ENCODE data around the gene TMEM109.

TMEM109 gene

DNA sequence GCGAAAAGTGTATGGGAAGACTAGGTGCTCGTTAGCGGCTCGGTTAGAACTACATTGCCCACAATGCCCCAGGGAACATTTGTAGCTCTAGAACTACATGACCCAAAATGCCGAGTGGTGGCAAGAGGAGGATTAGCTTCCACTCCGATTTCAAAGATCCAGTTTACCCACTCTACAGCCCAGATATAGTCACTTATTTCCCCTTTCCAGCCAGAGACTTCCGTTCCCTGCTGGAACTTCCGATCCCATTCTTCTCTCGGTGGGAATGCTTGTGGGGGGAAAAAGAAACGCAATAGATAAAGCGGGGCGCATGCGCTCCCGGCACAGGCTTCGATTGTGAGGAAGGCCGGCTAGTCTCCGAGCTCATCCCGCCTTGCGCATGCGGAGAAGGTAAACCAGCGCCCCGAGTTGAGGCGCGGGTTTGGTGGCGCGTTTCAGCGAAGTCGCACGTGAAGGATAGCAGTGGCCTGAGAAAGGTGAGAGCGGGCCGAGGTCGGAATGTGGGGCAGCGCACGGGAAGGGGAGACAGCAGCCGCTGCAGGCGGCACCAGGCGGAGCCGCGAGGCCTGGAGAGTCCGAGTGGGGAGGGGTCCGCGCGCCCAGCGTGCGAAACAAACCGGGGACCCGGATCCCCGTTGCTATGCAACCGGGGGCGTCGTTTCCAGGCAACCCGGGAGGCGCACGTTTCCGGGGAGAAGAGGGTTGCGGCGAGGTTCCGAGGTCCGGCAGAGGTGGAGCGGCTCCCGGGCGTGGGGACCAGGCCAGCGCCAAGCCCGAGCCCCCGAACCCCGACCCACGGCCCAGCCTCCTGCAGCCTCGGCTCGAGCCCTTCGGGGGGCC is at the start of gene TMEM109:
Gene TMEM109 (plus strand): TSS at position 366 of the 840 bp plus-strand sequence. CDS start 5,536 bp downstream, outside the sequence.
- H3K4me3 ChIP-seq (ENCODE audit: low read length) = peak within 1 kb of the TSS; percentile 81
- TF ChIP-seq CTCF (conservative IDR thresholded peaks at IDR 0.05; ENCODE audit: low read depth, low read length) = no peak
- DNase-seq (ENCODE audit: low read depth) = no peak

DNA sequence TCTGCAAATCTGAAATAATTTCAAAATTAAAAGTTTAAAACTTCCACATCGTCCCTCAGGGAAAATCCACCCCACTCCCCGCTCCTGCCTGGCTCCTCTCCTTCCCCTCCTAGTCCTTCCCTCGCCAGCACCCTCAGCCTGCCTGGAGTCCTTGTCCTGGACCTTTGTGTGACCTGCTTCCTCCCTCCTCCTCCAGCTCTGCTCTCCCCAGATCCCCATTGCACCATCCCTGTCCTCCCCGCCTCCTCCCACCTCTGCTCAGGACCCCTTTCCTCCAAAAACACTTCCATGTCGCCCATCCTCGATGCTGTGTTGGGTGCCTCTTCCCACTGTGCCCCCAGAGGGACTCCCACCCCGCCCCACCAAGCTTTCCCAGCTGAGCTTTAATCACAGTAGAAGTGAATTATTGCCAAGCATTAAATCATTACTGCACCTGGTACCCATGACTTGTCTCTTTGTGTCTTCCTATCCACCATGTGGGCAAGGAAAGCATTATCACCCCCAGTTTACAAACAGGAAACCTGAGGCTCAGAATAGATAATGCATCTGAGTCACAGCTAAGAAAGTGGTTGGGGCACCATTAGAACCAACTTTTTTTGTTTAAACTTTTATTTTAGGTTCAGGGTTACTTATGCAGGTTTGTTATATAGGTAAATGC is 49.0 kb upstream of the TMEM109 start:
- H3K4me3 ChIP-seq (ENCODE audit: low read length) = no peak overlapping the region
- TF ChIP-seq CTCF (conservative IDR thresholded peaks at IDR 0.05; ENCODE audit: low read depth, low read length) = no peak
- DNase-seq (ENCODE audit: low read depth) = no peak

DNA sequence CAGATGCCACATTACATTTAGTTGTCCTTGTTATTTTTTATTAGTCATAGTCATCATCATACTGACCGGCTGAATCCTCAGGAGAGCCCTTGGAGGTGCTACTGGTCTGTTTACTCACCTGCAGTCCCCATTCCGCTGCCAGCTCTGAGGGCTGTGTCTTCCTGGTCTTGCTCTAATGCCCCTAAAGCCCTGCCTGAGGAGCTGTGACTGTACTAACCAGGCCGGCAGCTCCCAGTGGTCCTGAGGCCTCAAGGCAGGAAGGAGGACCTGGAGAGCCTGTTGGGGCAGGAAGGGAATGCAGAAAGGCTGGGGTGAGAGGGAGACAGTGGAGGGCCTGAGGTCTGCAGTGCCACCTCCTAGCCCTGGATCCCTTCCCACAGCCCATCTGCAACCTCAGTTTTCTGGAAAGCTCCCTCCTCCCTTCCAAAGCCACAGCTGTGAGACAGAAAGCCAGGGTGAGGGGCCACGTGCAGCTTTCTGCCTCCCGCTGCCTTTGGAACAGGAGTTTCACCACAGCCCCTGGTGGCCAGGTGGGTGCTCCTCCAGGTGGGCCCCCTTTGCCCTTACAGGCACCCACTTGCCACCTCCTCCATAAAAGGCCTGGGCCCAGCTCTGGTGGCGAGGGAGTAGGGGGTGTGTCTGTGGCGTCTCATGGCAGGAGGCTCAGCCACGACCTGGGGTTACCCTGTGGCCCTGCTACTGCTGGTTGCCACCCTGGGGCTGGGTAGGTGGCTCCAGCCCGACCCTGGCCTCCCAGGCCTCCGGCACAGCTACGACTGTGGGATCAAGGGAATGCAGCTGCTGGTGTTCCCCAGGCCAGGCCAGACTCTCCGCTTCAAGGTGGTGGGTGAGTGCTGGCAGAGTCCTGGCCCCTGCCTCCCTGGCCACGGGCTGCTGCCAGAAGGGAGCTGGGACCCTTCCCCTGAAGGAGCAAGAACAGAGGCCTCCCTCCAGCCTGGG is 46.8 kb upstream of the TMEM109 start, which contains the start of gene ZP1:
Gene ZP1 (plus strand): TSS at position 632 of the 960 bp plus-strand sequence. CDS start 20 bp downstream, at position 652.
- no peak for DNase-seq (ENCODE audit: low read depth)
- no peak for TF ChIP-seq CTCF (conservative IDR thresholded peaks at IDR 0.05; ENCODE audit: low read depth, low read length)
- H3K4me3 ChIP-seq (ENCODE audit: low read length) = no peak within 1 kb of the TSS

DNA sequence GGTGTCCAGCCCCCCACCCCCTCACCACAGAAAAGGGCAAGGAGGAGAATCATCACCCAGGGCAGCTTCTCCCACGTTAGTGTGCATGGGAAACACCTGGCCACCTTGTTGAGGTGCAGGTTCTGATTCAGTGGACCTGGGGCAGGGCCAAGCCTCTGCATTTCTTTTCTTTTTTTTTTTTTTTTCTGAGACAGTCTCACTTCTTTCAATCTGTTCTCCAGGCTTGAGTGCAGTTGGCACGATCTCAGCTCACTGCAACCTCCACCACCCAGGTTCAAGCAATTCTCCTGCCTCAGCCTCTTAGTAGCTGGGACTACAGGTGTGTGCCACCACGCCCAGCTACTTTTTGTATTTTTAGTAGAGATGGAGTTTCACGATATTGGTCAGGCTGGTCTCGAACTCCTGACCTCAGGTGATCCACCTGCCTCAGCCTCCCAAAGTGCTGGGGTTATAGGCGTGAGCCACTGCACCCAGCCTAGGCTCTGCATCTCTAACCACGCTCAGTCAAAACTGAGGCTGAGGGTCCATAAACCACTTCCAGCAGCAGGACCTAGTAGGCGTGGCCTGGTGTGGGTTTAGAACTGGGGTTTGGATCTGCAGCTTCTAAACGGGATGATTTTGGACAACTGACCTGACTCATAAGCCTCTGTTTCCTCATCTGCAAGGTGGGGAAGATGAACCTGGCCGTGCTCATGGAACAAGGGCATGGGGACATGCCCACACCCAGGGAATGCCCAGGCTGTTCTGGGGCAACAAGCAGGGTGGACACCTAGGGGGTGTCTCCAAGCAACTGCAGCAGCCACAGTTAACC is 45.9 kb upstream of the TMEM109 start:
- H3K4me3 ChIP-seq (ENCODE audit: low read length) = no peak overlapping the region
- no peak for DNase-seq (ENCODE audit: low read depth)
- no peak for TF ChIP-seq CTCF (conservative IDR thresholded peaks at IDR 0.05; ENCODE audit: low read depth, low read length)

GRCh38 chr11:60868682-60869450 is 45.1 kb upstream of the TMEM109 start:
- no peak for DNase-seq (ENCODE audit: low read depth)
- no peak overlapping the region for H3K4me3 ChIP-seq (ENCODE audit: low read length)
- no peak for TF ChIP-seq CTCF (conservative IDR thresholded peaks at IDR 0.05; ENCODE audit: low read depth, low read length)

All from retinal pigment epithelial cell (primary cell).